Heart left ventricle (tissue), 16 donors: ENCODE results near the gene STARD3NL. TPM values are rescaled to one million over a fixed set of nuclear protein-coding genes. Genes with fewer than 3 reads are reported as not detected.
A peak's percentile ranks its signal among the peaks of the same experiment; 100 is the strongest.

ENCODE experiments used
- ATAC-seq, 4 donors: fragments of 200-7000 bp; cut with Tn5 transposase; one replicate each; pipeline ENCODE4 v1.9.1; 2020 to 2022; ENCODE audit warnings: moderate library complexity in 4 of 4, mild to moderate bottlenecking in 3 of 4, moderate number of reproducible peaks in 1 of 4
- DNase-seq, 5 donors: peaks; one replicate each; pipeline ENCODE4 v3.0.0-alpha.2; 2020
- H3K27ac ChIP-seq, 12 donors: fragments of 200-600 bp; sonication (generic) in 4 of 12; one replicate each; pipeline versions ENCODE4 v1.5.0 to v1.8.0; 2016 to 2022; ENCODE audit warnings: mild to moderate bottlenecking in 2 of 12
- H3K27me3 ChIP-seq, 9 donors: fragments of 200-600 bp; sonication (generic) in 2 of 9; one replicate each; pipeline versions ENCODE4 v1.5.1 to v1.8.0; 2016 to 2022; ENCODE audit warnings: mild to moderate bottlenecking in 3 of 9
- H3K36me3 ChIP-seq, 9 donors: fragments of 200-600 bp; sonication (generic) in 2 of 9; one replicate each; pipeline versions ENCODE4 v1.5.0 to v1.8.0; 2018 to 2022; ENCODE audit warnings: mild to moderate bottlenecking in 2 of 9
- H3K4me1 ChIP-seq, 12 donors: fragments of 200-600 bp; sonication (generic) in 4 of 12; one replicate each; pipeline versions ENCODE4 v1.5.0 to v1.8.0; 2016 to 2022; ENCODE audit warnings: mild to moderate bottlenecking in 3 of 12
- H3K4me3 ChIP-seq, 12 donors: fragments of 200-600 bp; sonication (generic) in 4 of 12; one replicate each; pipeline versions ENCODE4 v1.5.0 to v1.8.0; 2017 to 2022; ENCODE audit warnings: mild to moderate bottlenecking in 9 of 12, moderate library complexity in 4 of 12
- H3K9me3 ChIP-seq, 12 donors: fragments of 200-600 bp; sonication (generic) in 4 of 12; one replicate each; pipeline versions ENCODE4 v1.5.0 to v1.8.0; 2016 to 2022; ENCODE audit warnings: mild to moderate bottlenecking in 1 of 12
- POLR2A ChIP-seq, 2 donors: fragments of 450-650 bp; IDR thresholded peaks; one replicate each; pipeline ENCODE4 v1.6.1; 2017; ENCODE audit warnings: antibody characterized with exemption in 2 of 2, mild to moderate bottlenecking in 2 of 2, moderate library complexity in 2 of 2
- WGBS, 4 donors: extraction: QIAGEN DNeasy Blood & Tissue Kit in 2 of 4; methylation state at CpG; one replicate each; pipeline versions ENCODE4 v1.1.5 to v1.1.7; 2013 to 2018; 5-methylcytosine and 5-hydroxymethylcytosine counted together
- intact Hi-C, 10 donors: fragments of 100-400 bp; cut with DNase I; formaldehyde crosslinking; loops; one replicate each; pipeline versions ENCODE4 v1.11.1 to v1.14.2; 2022
- polyA plus RNA-seq, 2 donors: library from polyadenylated mRNA; stranded (reverse); fragments of 200-250 nt; gene quantifications; one replicate each; pipeline ENCODE4 v1.2.3, GENCODE V29; 2013
- total RNA-seq, 9 donors: library from RNA; depleted of rRNA in 2 of 9; stranded (reverse); fragments of >200 nt in 2 of 9; fragmentation: NEBNext Ultra II Directional in 3 of 9; extraction: Animal tissue kit (Norgen Biotek cat#: 25700) in 3 of 9; gene quantifications; one replicate each; pipeline versions ENCODE4 v1.1.0 to v1.2.4, GENCODE V29; 2016 to 2023
- TF ChIP-seq, protein P1 (sequence below), 12 donors: fragments of 200-600 bp; sonication (generic) in 4 of 12; IDR thresholded peaks; one replicate each; pipeline versions ENCODE4 v1.5.0 to v1.8.0; 2018 to 2022; ENCODE audit warnings: antibody characterized with exemption in 12 of 12, mild to moderate bottlenecking in 5 of 12
- donor health status: ischemic (EF 13 %, LVEDD 7.1; RV severe dilation, severe dysfunction).
- donor health status: healthy with polysubstance abuse.
- donor health status: DM: no; HTN: yes; CAD: no.
- donor health status: DM: no; HTN: no; CAD: no.
- donor health status: ischemic (EF 25% LVEDD 6.9; RV normal size, moderate dysfunction).
- donor health status: ischemic (EF 25% LVEDD 5.7; RV mildly dilated, moderate dysfunction).
- donor health status: healthy.
- donor health status: DM: yes; HTN: yes; CAD: no.
- donor health status: ischemic (EF 35%, LVEDD 5.7; RV mildly dilated, moderate dysfunction).
- donor health status: nonischemic (EF 11% LVEDD 7.7; RV severe dilation, severe dysfunction).
- donor health status: DM: yes; HTN: yes; CAD: no.
- donor health status: PGD.
- donor health status: ischemic (EF 29% LVEDD 5.4; RV normal size, mild dysfunction).
- donor health status: nonischemic (EF 23%, LVEDD 6.1; RV moderate dilation, normal function).

The STARD3NL gene
- total and polyA plus RNA-seq, 11 donors: 10.3 to 37.6 (median 23.8) TPM

GRCh38 chr7:38217672-38218071 lies 39.6 kb downstream of the STARD3NL start:
- intact Hi-C loops: loop anchor here in 6 of 10 donors (5.0 to 10.0 kb wide), 5 partner anchors 35 to 100 kb away; partner anchors contain the start of gene STARD3NL (in 1 of the 6)
- Histone ChIP-seq H3K4me1 (peaks cover 0 to 20% (median 9%) of the 10 kb centered on the region in 12 donors), H3K27me3 (no peaks in the 10 kb centered on the region), H3K36me3 (peaks cover 0 to 71% (median 60%) of the 10 kb centered on the region in 9 donors), H3K27ac (peak overlapping the region in 1 of 12 donors; percentile 40), H3K9me3 (no peaks in the 10 kb centered on the region), H3K4me3 (no peak overlapping the region)
- TF ChIP-seq, protein P1, sequence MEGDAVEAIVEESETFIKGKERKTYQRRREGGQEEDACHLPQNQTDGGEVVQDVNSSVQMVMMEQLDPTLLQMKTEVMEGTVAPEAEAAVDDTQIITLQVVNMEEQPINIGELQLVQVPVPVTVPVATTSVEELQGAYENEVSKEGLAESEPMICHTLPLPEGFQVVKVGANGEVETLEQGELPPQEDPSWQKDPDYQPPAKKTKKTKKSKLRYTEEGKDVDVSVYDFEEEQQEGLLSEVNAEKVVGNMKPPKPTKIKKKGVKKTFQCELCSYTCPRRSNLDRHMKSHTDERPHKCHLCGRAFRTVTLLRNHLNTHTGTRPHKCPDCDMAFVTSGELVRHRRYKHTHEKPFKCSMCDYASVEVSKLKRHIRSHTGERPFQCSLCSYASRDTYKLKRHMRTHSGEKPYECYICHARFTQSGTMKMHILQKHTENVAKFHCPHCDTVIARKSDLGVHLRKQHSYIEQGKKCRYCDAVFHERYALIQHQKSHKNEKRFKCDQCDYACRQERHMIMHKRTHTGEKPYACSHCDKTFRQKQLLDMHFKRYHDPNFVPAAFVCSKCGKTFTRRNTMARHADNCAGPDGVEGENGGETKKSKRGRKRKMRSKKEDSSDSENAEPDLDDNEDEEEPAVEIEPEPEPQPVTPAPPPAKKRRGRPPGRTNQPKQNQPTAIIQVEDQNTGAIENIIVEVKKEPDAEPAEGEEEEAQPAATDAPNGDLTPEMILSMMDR (IDR thresholded peaks at IDR 0.05): no peak
- no peak for TF ChIP-seq POLR2A (IDR thresholded peaks at IDR 0.05)
- DNase-seq: no peak
- ATAC-seq: no peak
- 89 to 98% (median 94%) methylated on average over 2 of the region's 2 CpGs for WGBS, 4 donors

- Histone ChIP-seq H3K27me3 (no peaks in the 10 kb centered on the region), H3K27ac (peak overlapping the region in 1 of 12 donors; percentile 17), H3K4me1 (peaks cover 0 to 20% (median 5%) of the 10 kb centered on the region in 12 donors), H3K9me3 (no peaks in the 10 kb centered on the region), H3K4me3 (no peak overlapping the region), H3K36me3 (peaks cover 0 to 86% (median 66%) of the 10 kb centered on the region in 9 donors)
- TF ChIP-seq, protein P1 (IDR thresholded peaks at IDR 0.05): no peak
- no peak for TF ChIP-seq POLR2A (IDR thresholded peaks at IDR 0.05)
- DNase-seq (no peak), ATAC-seq (no peak)
- WGBS, 4 donors: 87 to 92% (median 90%) methylated on average over 3 of the region's 3 CpGs
- intact Hi-C loops: loop anchor here in 9 of 10 donors (2.0 to 10.0 kb wide), 5 partner anchors 94 to 318 kb away; partner anchors contain the start of gene SFRP4 (in 4 of the 9)
Measured at GRCh38 chr7:38220452-38220851, 42.4 kb downstream of the STARD3NL start.

- peak overlapping the region in 1 of 12 donors; percentile 11 for H3K27ac ChIP-seq
- no peaks in the 10 kb centered on the region for H3K27me3 ChIP-seq
- WGBS, 4 donors: 59 to 62% (median 61%) methylated on average over 5 of the region's 5 CpGs
- intact Hi-C loops: loop anchor here (1.0 to 10.0 kb wide), 8 partner anchors 92 to 322 kb away; partner anchors contain the start of gene SFRP4 (in 4 of the 10)
- TF ChIP-seq, protein P1 (IDR thresholded peaks at IDR 0.05): peak; percentile 83 to 95 (median 89)
- TF ChIP-seq POLR2A (IDR thresholded peaks at IDR 0.05): no peak
- peak; percentile 68 to 81 (median 70) for ATAC-seq
- H3K36me3 ChIP-seq: peaks cover 0 to 86% (median 52%) of the 10 kb centered on the region in 9 donors
- H3K4me3 ChIP-seq: no peak overlapping the region
- no peak for DNase-seq
- peaks cover 0 to 10% (median 0%) of the 10 kb centered on the region in 12 donors for H3K4me1 ChIP-seq
- no peaks in the 10 kb centered on the region for H3K9me3 ChIP-seq
Measured at GRCh38 chr7:38222481-38223096, 44.5 kb downstream of the STARD3NL start.

GRCh38 chr7:38223306-38223705 lies 45.3 kb downstream of the STARD3NL start:
- DNase-seq: no peak
- Histone ChIP-seq H3K27ac (peak overlapping the region in 1 of 12 donors; percentile 11), H3K27me3 (no peaks in the 10 kb centered on the region), H3K4me3 (no peak overlapping the region), H3K4me1 (peaks cover 0 to 10% (median 0%) of the 10 kb centered on the region in 12 donors), H3K9me3 (no peaks in the 10 kb centered on the region), H3K36me3 (peaks cover 0 to 86% (median 50%) of the 10 kb centered on the region in 9 donors)
- intact Hi-C loops: loop anchor here in 9 of 10 donors (2.0 to 10.0 kb wide), 6 partner anchors 91 to 323 kb away; partner anchors contain the start of gene SFRP4 (in 4 of the 9)
- ATAC-seq: no peak
- no peak for TF ChIP-seq POLR2A (IDR thresholded peaks at IDR 0.05)
- TF ChIP-seq, protein P1 (IDR thresholded peaks at IDR 0.05): no peak
- 93 to 98% (median 97%) methylated on average over 2 of the region's 2 CpGs for WGBS, 4 donors
